Cardiac muscle cell (in vitro differentiated cells and primary cell): ENCODE data around the gene NAP1L5. TPM values are rescaled to one million over a fixed set of nuclear protein-coding genes. Genes with fewer than 3 reads are reported as not detected.

Experiments used
- DNase-seq, 2 donors: peaks; one replicate each; pipeline versions ENCODE4 v3.0.0 to v3.0.0-alpha.2; 2010 to 2017; ENCODE audit warnings: low read depth in 1 of 2, low spot score in 1 of 2
- H3K27ac ChIP-seq: fragments of 200-600 bp; sonication (generic); 2 replicates; pipeline ENCODE4 v1.5.1; 2016
- H3K27me3 ChIP-seq: fragments of 200-600 bp; sonication (generic); 2 replicates; pipeline ENCODE4 v1.6.0; 2016; ENCODE audit warnings: control low read depth
- H3K36me3 ChIP-seq: fragments of 200-600 bp; sonication (generic); 2 replicates; pipeline ENCODE4 v1.5.1; 2016; ENCODE audit warnings: control low read depth
- H3K4me1 ChIP-seq: fragments of 200-600 bp; sonication (generic); 2 replicates; pipeline ENCODE4 v1.8.1; 2017; ENCODE audit warnings: low read depth, mild to moderate bottlenecking, mixed run types
- H3K4me3 ChIP-seq: fragments of 200-600 bp; sonication (generic); 2 replicates; pipeline ENCODE4 v1.5.1; 2016; ENCODE audit warnings: mild to moderate bottlenecking
- H3K9me3 ChIP-seq: fragments of 200-600 bp; sonication (generic); 2 replicates; pipeline ENCODE4 v1.5.1; 2017; ENCODE audit warnings: low read depth, mild to moderate bottlenecking, control low read depth
- polyA plus RNA-seq: library from polyadenylated mRNA; unstranded; fragments of >200 nt; fragmentation: Nextera tagmentation; extraction: Ambion mirVana; gene quantifications from 2 replicates; pipeline ENCODE4 v1.2.1, GENCODE V29; 2016
- total RNA-seq: library from RNA; depleted of rRNA; stranded (reverse); fragments of >200 nt; gene quantifications from 2 replicates; pipeline ENCODE4 v1.2.3, GENCODE V29; 2016
- TF ChIP-seq, protein P1 (sequence below): IDR thresholded peaks from 2 replicates; pipeline ENCODE4 v1.5.1; 2012; ENCODE audit warnings: low read depth, mild to moderate bottlenecking, low read length

The NAP1L5 gene
- total and polyA plus RNA-seq, 2 experiments from 2014 or later: 2.6 to 3.0 TPM

DNA sequence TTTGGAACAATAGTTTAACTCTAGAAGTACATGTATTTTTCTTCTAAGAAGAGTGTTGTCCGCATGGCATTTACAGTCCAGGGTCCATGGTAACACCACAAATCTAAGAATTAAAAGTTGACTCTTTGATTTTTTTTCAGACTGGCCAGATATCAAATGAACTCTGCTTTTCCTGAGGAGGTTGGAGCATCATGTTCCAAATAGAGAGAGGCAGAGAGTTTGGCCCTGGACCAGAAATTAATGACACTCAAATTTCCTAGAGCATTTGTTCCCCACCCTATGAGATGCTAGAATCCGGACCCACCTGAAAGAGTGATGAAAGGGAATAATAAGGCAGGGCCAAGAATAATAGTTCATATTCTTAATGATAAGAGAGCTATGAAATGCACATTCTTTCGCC, 47.0 kb upstream of the NAP1L5 start:
- DNase-seq: no peak
- no peaks in the 10 kb centered on the region for H3K9me3 ChIP-seq
- TF ChIP-seq, protein P1, sequence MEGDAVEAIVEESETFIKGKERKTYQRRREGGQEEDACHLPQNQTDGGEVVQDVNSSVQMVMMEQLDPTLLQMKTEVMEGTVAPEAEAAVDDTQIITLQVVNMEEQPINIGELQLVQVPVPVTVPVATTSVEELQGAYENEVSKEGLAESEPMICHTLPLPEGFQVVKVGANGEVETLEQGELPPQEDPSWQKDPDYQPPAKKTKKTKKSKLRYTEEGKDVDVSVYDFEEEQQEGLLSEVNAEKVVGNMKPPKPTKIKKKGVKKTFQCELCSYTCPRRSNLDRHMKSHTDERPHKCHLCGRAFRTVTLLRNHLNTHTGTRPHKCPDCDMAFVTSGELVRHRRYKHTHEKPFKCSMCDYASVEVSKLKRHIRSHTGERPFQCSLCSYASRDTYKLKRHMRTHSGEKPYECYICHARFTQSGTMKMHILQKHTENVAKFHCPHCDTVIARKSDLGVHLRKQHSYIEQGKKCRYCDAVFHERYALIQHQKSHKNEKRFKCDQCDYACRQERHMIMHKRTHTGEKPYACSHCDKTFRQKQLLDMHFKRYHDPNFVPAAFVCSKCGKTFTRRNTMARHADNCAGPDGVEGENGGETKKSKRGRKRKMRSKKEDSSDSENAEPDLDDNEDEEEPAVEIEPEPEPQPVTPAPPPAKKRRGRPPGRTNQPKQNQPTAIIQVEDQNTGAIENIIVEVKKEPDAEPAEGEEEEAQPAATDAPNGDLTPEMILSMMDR: no peak

DNA sequence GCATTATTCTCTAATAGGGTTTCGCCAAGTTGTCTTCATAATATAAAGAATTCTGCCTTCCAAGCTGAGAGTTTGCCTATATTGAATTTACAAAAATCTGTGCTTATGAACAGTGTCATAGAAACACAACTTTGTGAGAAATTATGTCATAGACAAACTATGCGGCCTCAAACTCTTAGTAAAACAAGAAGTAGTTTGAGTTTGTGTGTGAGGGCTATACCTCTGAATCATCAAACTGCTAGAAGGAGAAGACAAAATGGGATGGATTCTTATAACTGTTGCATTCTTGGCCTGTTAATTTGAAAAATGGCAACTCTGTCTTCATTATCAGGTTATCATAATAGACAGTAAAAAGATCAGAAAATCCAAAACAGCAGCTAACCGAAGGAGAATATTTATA, 46.1 kb upstream of the NAP1L5 start:
- Histone ChIP-seq H3K27ac (no peak overlapping the region), H3K9me3 (no peaks in the 10 kb centered on the region), H3K4me1 (peaks cover 6% of the 10 kb centered on the region), H3K36me3 (peaks cover 61% of the 10 kb centered on the region), H3K27me3 (no peaks in the 10 kb centered on the region), H3K4me3 (no peak overlapping the region)
- TF ChIP-seq, protein P1: no peak
- DNase-seq: peak in 1 of 2 donors; percentile 32

More for the DNA sequence above, 47.0 kb upstream of the NAP1L5 start:
- H3K27me3 ChIP-seq: no peaks in the 10 kb centered on the region
- H3K36me3 ChIP-seq: peaks cover 67% of the 10 kb centered on the region
- H3K4me3 ChIP-seq: no peak overlapping the region
- H3K4me1 ChIP-seq: peaks cover 6% of the 10 kb centered on the region
- no peak overlapping the region for H3K27ac ChIP-seq

DNA sequence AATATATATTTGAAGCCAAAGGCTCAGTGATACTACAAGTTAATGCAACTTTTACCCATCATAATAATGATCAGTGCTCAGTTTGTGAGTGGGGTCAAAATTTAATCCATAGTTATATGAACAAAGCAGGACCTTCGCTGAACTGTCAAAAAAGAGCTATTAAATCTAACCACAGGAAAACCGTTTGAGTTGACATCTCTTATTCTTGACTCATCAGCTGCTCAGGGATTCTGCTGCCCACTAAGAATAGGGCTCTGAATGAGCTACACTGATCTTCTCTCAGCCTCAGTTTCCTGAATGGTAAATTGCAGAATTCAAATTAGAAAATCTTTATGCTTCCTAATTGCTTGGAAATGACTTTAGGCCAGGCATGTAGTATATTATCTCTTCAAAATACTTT, 44.9 kb upstream of the NAP1L5 start:
- peaks cover 53% of the 10 kb centered on the region for H3K36me3 ChIP-seq
- H3K27ac ChIP-seq: no peak overlapping the region
- H3K9me3 ChIP-seq: no peaks in the 10 kb centered on the region
- TF ChIP-seq, protein P1: no peak
- H3K27me3 ChIP-seq: no peaks in the 10 kb centered on the region
- no peak overlapping the region for H3K4me3 ChIP-seq
- peaks cover 6% of the 10 kb centered on the region for H3K4me1 ChIP-seq
- no peak for DNase-seq

DNA sequence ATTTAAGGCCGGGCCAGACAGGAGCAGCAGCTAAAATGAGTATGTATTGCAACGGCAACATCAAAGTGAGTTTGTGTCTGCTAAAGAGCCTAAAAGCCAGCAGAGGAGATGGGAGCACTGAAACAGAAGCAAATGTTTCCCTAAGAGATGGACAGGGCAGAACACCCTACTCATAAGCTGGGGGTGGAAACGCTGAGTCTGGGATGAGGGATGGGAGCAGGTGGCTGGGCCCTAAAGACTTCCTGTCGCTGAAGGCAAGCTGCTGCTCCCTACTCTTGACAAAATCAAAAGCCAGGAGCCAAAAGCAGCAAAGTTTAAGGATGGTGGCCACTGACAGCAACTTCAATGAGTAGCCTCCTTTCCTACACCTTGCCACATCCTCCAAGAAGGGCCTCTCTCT, 40.6 kb upstream of the NAP1L5 start:
- TF ChIP-seq, protein P1: no peak
- Histone ChIP-seq H3K27ac (no peak overlapping the region), H3K4me1 (no peaks in the 10 kb centered on the region), H3K9me3 (no peaks in the 10 kb centered on the region), H3K27me3 (no peaks in the 10 kb centered on the region), H3K4me3 (no peak overlapping the region), H3K36me3 (peaks cover 32% of the 10 kb centered on the region)
- no peak for DNase-seq

DNA sequence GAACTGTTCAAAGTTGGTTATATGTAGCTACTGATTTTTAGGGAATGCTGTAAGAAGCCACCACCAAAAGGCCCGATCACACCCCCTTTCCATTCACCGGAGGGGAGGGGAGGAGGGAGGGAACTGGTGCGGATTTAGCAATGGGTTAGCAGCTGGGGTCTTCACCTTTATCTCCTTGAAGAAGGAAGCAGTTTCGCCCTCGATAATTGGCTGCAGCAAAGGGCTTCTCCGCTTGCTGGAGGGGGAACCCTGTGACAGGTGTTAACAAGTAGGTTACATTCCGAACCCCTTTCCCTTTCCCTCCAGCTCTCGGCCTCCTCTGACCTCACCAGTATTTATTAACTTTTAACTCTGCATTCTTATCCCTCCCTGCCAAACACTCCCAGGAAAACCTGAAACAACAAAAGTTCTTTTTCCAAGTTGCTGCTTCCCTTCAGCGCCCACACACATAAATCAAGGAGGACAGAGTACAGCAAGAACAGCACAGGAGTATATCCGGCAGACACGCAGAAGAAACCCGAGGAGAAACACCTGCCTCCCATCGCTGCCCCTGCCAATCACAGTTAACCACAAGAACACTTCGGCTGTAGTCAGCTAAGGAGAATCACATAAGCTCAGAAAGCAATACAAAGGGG, 39.8 kb upstream of the NAP1L5 start:
- peak overlapping the region; percentile 38 for H3K27ac ChIP-seq
- H3K4me3 ChIP-seq: no peak overlapping the region
- no peaks in the 10 kb centered on the region for H3K4me1 ChIP-seq
- H3K36me3 ChIP-seq: peaks cover 33% of the 10 kb centered on the region
- H3K27me3 ChIP-seq: no peaks in the 10 kb centered on the region
- no peaks in the 10 kb centered on the region for H3K9me3 ChIP-seq
- TF ChIP-seq, protein P1: no peak
- no peak for DNase-seq
